Panc1 (cell line): ENCODE data around the gene METTL24.
"Not testable (repeated sequence)": the region's sequence is repeated elsewhere in the genome, so short reads cannot be mapped to it uniquely, and the experiment has no call there.

Source experiments
- POLR2AphosphoS5 ChIP-seq: IDR thresholded peaks from 2 replicates; pipeline ENCODE4 v1.6.1; 2012; ENCODE audit warnings: mild to moderate bottlenecking, low read depth, low read length, moderate library complexity
- REST ChIP-seq, 2 experiments: IDR thresholded peaks; 2 replicates each; pipeline ENCODE4 v1.6.1; 2011 to 2012; ENCODE audit warnings: low read depth in 2 of 2, control low read depth in 1 of 2, low read length in 1 of 2, mild to moderate bottlenecking in 1 of 2, moderate library complexity in 1 of 2; ENCODE audit not compliant: insufficient read depth in 1 of 2
- SIN3A ChIP-seq: IDR thresholded peaks from 2 replicates; pipeline ENCODE4 v1.6.1; 2012; ENCODE audit warnings: low read depth, mild to moderate bottlenecking, low read length, moderate library complexity, borderline replicate concordance; ENCODE audit not compliant: insufficient read depth
- TCF7L2 ChIP-seq: IDR thresholded peaks from 2 replicates; pipeline ENCODE4 v1.6.1; 2011; ENCODE audit warnings: mild to moderate bottlenecking, low read depth, low read length, inconsistent platforms
- TF ChIP-seq, protein P1 (sequence below): fragments of 450-650 bp; IDR thresholded peaks from 2 replicates; pipeline ENCODE4 v1.5.1; 2017; ENCODE audit warnings: mild to moderate bottlenecking

GRCh38 chr6:110309432-110309831 is 48.7 kb downstream of the METTL24 start:
- TF ChIP-seq, protein P1, sequence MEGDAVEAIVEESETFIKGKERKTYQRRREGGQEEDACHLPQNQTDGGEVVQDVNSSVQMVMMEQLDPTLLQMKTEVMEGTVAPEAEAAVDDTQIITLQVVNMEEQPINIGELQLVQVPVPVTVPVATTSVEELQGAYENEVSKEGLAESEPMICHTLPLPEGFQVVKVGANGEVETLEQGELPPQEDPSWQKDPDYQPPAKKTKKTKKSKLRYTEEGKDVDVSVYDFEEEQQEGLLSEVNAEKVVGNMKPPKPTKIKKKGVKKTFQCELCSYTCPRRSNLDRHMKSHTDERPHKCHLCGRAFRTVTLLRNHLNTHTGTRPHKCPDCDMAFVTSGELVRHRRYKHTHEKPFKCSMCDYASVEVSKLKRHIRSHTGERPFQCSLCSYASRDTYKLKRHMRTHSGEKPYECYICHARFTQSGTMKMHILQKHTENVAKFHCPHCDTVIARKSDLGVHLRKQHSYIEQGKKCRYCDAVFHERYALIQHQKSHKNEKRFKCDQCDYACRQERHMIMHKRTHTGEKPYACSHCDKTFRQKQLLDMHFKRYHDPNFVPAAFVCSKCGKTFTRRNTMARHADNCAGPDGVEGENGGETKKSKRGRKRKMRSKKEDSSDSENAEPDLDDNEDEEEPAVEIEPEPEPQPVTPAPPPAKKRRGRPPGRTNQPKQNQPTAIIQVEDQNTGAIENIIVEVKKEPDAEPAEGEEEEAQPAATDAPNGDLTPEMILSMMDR, result not testable (repeated sequence)
- not testable (repeated sequence) for TF ChIP-seq REST (IDR thresholded peaks at IDR 0.05; ENCODE audit: insufficient read depth in 1 of 2, low read depth in 2 of 2, low read length in 1 of 2); POLR2AphosphoS5; TCF7L2; SIN3A
